ENCODE data around the gene PBXIP1. TPM values are rescaled to one million over a fixed set of nuclear protein-coding genes. Genes with fewer than 3 reads are reported as not detected.

The PBXIP1 gene
- total and polyA plus RNA-seq, 2 donors from 2014 or later = 83.9 to 115 TPM

DNA sequence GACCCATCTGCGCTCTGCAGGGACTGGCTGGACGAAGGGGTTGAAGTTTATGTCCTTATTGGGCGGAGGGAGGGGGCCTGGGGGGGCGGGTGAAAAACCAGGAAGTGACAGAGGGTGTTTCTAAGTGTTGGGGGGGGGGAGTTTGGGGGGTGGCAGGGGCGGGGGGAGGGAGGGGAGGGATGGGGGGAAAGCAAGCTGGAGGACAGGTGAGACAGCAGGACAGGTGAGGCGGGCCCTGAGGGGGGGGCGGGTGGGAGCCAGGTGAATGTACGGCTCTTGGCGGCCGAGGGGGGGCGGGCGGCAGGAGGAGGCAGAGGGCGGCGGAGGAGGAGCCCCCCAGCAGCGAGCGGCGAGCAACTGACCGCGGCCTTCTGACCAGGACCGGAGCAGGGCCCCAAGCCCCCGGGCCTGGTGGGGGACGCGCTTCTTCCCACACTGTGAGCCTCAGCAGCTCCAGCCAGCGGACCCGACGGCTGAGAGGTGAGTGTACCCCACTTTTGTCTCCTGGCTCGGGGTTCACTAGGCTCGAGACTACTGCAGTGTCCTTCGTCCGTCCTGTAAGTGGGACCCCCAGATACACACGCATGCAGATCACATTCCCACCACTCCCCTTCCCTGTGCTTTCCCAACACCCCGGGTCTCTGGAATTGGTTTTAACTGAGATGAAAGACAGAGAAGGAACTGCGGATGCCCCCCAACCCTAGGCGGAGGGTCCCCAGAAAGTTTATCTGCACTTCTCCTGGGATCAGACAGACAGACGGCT is 46.7 kb upstream of the PBXIP1 start, which contains the start of gene ZBTB7B:
Gene ZBTB7B (plus strand): TSS at position 339 of the 763 bp plus-strand sequence. CDS start 11,859 bp downstream, outside the sequence.
- Histone ChIP-seq H3K27ac (ENCODE audit: low read depth in 2 of 2, low read length in 2 of 2) (peak within 1 kb of the TSS; percentile 97), H3K4me1 (ENCODE audit: control insufficient read depth in 2 of 3, insufficient read depth in 2 of 3, low read depth in 1 of 3, low read length in 3 of 3) (peaks cover 2 to 39% (median 28%) of the 10 kb centered on the region in 3 donors), H3K9me3 (ENCODE audit: control insufficient read depth in 2 of 3, insufficient read depth in 1 of 3, low read length in 3 of 3) (no peaks in the 10 kb centered on the region), H3K36me3 (ENCODE audit: control insufficient read depth in 2 of 3, insufficient read depth in 3 of 3, low read length in 3 of 3) (no peaks in the 10 kb centered on the region), H3K9ac (ENCODE audit: low read length in 3 of 3) (peak within 1 kb of the TSS; percentile 66 to 99 (median 76)), H3K27me3 (ENCODE audit: control insufficient read depth, insufficient read depth, low read length) (no peaks in the 10 kb centered on the region), H3K4me3 (ENCODE audit: low read length in 3 of 3) (peak within 1 kb of the TSS; percentile 82 to 99 (median 90))
- FAIRE-seq (no peak), DNase-seq (peak; percentile 24 to 89 (median 45))
- TF ChIP-seq, protein P1, sequence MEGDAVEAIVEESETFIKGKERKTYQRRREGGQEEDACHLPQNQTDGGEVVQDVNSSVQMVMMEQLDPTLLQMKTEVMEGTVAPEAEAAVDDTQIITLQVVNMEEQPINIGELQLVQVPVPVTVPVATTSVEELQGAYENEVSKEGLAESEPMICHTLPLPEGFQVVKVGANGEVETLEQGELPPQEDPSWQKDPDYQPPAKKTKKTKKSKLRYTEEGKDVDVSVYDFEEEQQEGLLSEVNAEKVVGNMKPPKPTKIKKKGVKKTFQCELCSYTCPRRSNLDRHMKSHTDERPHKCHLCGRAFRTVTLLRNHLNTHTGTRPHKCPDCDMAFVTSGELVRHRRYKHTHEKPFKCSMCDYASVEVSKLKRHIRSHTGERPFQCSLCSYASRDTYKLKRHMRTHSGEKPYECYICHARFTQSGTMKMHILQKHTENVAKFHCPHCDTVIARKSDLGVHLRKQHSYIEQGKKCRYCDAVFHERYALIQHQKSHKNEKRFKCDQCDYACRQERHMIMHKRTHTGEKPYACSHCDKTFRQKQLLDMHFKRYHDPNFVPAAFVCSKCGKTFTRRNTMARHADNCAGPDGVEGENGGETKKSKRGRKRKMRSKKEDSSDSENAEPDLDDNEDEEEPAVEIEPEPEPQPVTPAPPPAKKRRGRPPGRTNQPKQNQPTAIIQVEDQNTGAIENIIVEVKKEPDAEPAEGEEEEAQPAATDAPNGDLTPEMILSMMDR (IDR thresholded peaks at IDR 0.05; ENCODE audit: borderline replicate concordance, extremely low read depth, insufficient read depth) = no peak
- intact Hi-C loops (cut with DNase I) = no loop called here

DNA sequence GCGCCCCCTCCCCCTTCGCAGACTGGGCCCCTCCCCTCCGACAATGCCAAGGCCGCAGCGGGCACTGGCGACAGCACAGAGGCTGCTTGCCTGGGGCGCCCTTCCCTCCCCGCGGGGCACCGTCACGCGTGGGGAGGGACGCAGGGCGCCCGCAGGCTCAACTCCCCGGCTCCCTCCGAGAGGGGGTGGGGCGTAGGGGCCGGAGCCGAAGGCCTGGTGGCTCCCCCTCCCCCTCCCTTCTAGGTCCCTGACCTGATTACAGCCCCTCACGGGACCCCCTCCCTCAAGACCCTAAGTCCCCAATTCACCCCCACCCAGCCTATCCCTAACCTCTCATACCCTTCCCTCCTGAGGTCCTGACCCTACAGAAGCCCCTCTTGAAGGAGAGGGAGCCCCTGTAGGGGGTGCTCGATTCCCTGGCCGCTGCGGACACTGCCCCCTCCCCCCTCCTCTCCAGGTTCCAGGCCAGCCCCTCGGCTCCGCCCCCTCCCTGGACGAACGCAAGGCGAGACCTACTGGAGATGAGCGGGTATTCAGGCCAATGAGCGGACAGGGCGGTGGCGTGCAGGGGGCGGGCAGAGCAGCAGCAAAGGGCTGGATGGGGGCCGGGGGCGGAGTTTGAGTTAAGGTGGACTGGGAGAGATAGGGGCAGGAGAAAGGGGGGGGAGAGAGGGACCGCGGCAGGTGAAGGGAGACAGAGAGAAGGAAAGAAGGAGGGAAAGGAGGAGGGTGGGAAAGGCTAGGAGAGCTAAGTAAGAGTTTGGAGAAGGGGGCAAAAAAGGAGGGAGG is 46.0 kb upstream of the PBXIP1 start:
- Histone ChIP-seq H3K4me1 (ENCODE audit: control insufficient read depth in 2 of 3, insufficient read depth in 2 of 3, low read depth in 1 of 3, low read length in 3 of 3) (peaks cover 2 to 33% (median 20%) of the 10 kb centered on the region in 3 donors), H3K9me3 (ENCODE audit: control insufficient read depth in 2 of 3, insufficient read depth in 1 of 3, low read length in 3 of 3) (no peaks in the 10 kb centered on the region), H3K27ac (ENCODE audit: low read depth in 2 of 2, low read length in 2 of 2) (peak overlapping the region; percentile 97), H3K27me3 (ENCODE audit: control insufficient read depth, insufficient read depth, low read length) (no peaks in the 10 kb centered on the region), H3K4me3 (ENCODE audit: low read length in 3 of 3) (peak overlapping the region; percentile 75 to 90 (median 88)), H3K9ac (ENCODE audit: low read length in 3 of 3) (peak overlapping the region; percentile 20 to 97 (median 67)), H3K36me3 (ENCODE audit: control insufficient read depth in 2 of 3, insufficient read depth in 3 of 3, low read length in 3 of 3) (no peaks in the 10 kb centered on the region)
- DNase-seq = peak; percentile 100
- FAIRE-seq = no peak
- TF ChIP-seq, protein P1 (IDR thresholded peaks at IDR 0.05; ENCODE audit: borderline replicate concordance, extremely low read depth, insufficient read depth) = peak; percentile 22
- intact Hi-C loops (cut with DNase I) = no loop called here

DNA sequence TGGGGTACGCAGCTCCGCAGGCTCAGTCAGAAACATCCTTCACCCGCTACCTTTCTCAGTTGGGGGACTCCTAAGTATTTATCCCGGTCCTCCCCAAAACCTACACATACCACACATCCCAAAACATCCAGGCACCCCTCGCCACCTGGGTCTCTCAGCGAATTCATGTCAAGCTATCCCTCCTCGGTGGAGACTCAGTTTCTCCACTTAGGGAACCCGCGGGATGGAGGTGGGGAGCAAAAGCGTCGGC is 45.5 kb upstream of the PBXIP1 start:
- Histone ChIP-seq H3K4me1 (ENCODE audit: control insufficient read depth in 2 of 3, insufficient read depth in 2 of 3, low read depth in 1 of 3, low read length in 3 of 3) (peaks cover 2 to 28% (median 15%) of the 10 kb centered on the region in 3 donors), H3K9ac (ENCODE audit: low read length in 3 of 3) (peak overlapping the region; percentile 20 to 97 (median 30)), H3K4me3 (ENCODE audit: low read length in 3 of 3) (peak overlapping the region; percentile 59 to 90 (median 75)), H3K9me3 (ENCODE audit: control insufficient read depth in 2 of 3, insufficient read depth in 1 of 3, low read length in 3 of 3) (no peaks in the 10 kb centered on the region), H3K27me3 (ENCODE audit: control insufficient read depth, insufficient read depth, low read length) (no peaks in the 10 kb centered on the region), H3K27ac (ENCODE audit: low read depth in 2 of 2, low read length in 2 of 2) (peak overlapping the region; percentile 97), H3K36me3 (ENCODE audit: control insufficient read depth in 2 of 3, insufficient read depth in 3 of 3, low read length in 3 of 3) (no peaks in the 10 kb centered on the region)
- TF ChIP-seq, protein P1 (IDR thresholded peaks at IDR 0.05; ENCODE audit: borderline replicate concordance, extremely low read depth, insufficient read depth) = no peak
- DNase-seq = peak in 1 of 5 donors; percentile 59
- no peak for FAIRE-seq
- intact Hi-C loops (cut with DNase I) = no loop called here
